Caco-2 (cell line): ENCODE data around the gene CD300A. TPM values are rescaled to one million over a fixed set of nuclear protein-coding genes. Genes with fewer than 3 reads are reported as not detected.

Source experiments
- BruUV-seq: library from RNA; stranded (reverse); fragments of 400-500 nt; replicated peaks from 2 replicates; lab custom pipeline; 2021; lab: Mats Ljungman, UMichigan
- CTCF ChIA-PET: fragments of 300-600 bp; sonication (Branson Sonifier 250); formaldehyde crosslinking; loops from one replicate; lab custom pipeline; 2022; ENCODE audit warnings: antibody characterized with exemption; lab: Charles Lee
- POLR2A ChIA-PET: fragments of 300-600 bp; sonication (Branson Sonifier 250); formaldehyde crosslinking; loops from one replicate; lab custom pipeline; 2022; ENCODE audit warnings: antibody characterized with exemption; lab: Charles Lee
- DNase-seq, 2 experiments: peaks; one replicate each; pipeline versions ENCODE4 v3.0.0 to v3.0.0-alpha.2; 2020 to 2022
- H3K27me3 ChIP-seq: replicated peaks from 2 replicates; pipeline ENCODE4 v1.6.0; 2011; ENCODE audit warnings: low read length; ENCODE audit not compliant: control insufficient read depth, insufficient read depth
- H3K36me3 ChIP-seq: 2 replicates; pipeline ENCODE4 v1.5.1; 2011; ENCODE audit warnings: low read length; ENCODE audit not compliant: control insufficient read depth, insufficient read depth
- H3K4me1 ChIP-seq: fragments of 250-450 bp; sonication (Bioruptor Pico); 2 replicates; pipeline ENCODE4 v1.5.1; 2020; ENCODE audit warnings: mild to moderate bottlenecking
- H3K4me3 ChIP-seq: 2 replicates; pipeline ENCODE4 v1.5.1; 2011; ENCODE audit warnings: low read depth, mild to moderate bottlenecking, control low read depth, low read length
- H3K9me3 ChIP-seq: fragments of 250-450 bp; sonication (Bioruptor Pico); 2 replicates; pipeline ENCODE4 v1.5.1; 2020; ENCODE audit warnings: mild to moderate bottlenecking, moderate library complexity
- H3K27ac Mint-ChIP-seq: one replicate; pipeline ENCODE4 v1.8.0; 2022; ENCODE audit warnings: mixed read lengths; ENCODE audit not compliant: unreplicated experiment
- H3K27me3 Mint-ChIP-seq: one replicate; pipeline ENCODE4 v1.8.0; 2022; ENCODE audit warnings: mixed read lengths; ENCODE audit not compliant: insufficient read depth, unreplicated experiment
- H3K36me3 Mint-ChIP-seq: one replicate; pipeline ENCODE4 v1.8.0; 2022; ENCODE audit warnings: mild to moderate bottlenecking, mixed read lengths; ENCODE audit not compliant: insufficient read depth, unreplicated experiment
- H3K4me1 Mint-ChIP-seq: one replicate; pipeline ENCODE4 v1.8.0; 2022; ENCODE audit warnings: low read depth, mixed read lengths; ENCODE audit not compliant: unreplicated experiment
- H3K4me3 Mint-ChIP-seq: one replicate; pipeline ENCODE4 v1.8.0; 2022; ENCODE audit warnings: mild to moderate bottlenecking, moderate library complexity, mixed read lengths; ENCODE audit not compliant: unreplicated experiment
- H3K9me3 Mint-ChIP-seq: one replicate; pipeline ENCODE4 v1.8.0; 2022; ENCODE audit warnings: mixed read lengths; ENCODE audit not compliant: unreplicated experiment
- intact Hi-C: fragments of 100-400 bp; cut with micrococcal nuclease; formaldehyde crosslinking; loops from one replicate; pipeline ENCODE4 v1.10.0; 2022; ENCODE audit not compliant: unreplicated experiment
- total RNA-seq: library from RNA; stranded (reverse); gene quantifications from 2 replicates; pipeline ENCODE4 v1.2.3, GENCODE V29; 2022
- TF ChIP-seq, protein P1 (sequence below), 2 experiments: fragments of 200-600 bp in 1 of 2; IDR thresholded peaks; 1 replicate in 1 of 2; 2 replicates in 1 of 2; pipeline versions ENCODE4 v1.5.1 to v1.8.0; 2011 to 2022; ENCODE audit warnings: antibody characterized with exemption in 1 of 2, control low read depth in 1 of 2, inconsistent platforms in 1 of 2, low read depth in 1 of 2, low read length in 1 of 2, mild to moderate bottlenecking in 1 of 2, moderate library complexity in 1 of 2; ENCODE audit not compliant: insufficient read depth in 1 of 2, severe bottlenecking in 1 of 2, unreplicated experiment in 1 of 2

CD300A gene
- total RNA-seq, 1 experiment from 2014 or later: not detected

DNA sequence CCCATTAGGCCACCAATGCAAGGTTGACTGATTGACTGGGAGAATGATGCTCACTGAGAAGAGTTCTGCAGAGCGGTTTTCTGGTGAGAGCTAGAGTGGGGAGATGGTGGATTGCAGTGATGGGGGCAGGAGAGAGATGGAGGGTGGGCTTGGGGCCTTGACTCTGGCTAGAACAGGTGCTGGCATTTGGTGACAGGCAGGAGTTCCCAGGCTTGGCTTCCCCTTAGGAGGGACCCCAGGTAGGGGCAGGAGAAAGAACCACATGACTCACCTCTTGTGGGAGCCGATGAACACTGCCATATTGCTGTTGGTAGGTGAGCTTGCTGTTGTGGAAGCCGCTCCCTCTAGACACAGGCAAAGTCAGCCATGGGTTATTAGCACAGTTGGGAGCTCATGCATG is 56.9 kb downstream of the CD300A start:
- Mint-ChIP-seq H3K27ac (no peak overlapping the region), H3K4me1 (no peaks in the 10 kb centered on the region), H3K36me3 (no peaks in the 10 kb centered on the region), H3K9me3 (peaks cover 15% of the 10 kb centered on the region), H3K4me3 (no peak overlapping the region), H3K27me3 (peaks cover 22% of the 10 kb centered on the region)
- DNase-seq: no peak
- Histone ChIP-seq H3K36me3 (no peaks in the 10 kb centered on the region), H3K9me3 (peaks cover 8% of the 10 kb centered on the region; the same call in 1 of the 2 replicates), H3K27me3 (peaks cover 1% of the 10 kb centered on the region; the same call in 1 of the 2 replicates), H3K4me1 (no peaks in the 10 kb centered on the region), H3K4me3 (no peak overlapping the region)
- ChIA-PET POLR2A (no interaction called here), CTCF (no interaction called here)
- no TSS peak for BruUV-seq
- TF ChIP-seq, protein P1, sequence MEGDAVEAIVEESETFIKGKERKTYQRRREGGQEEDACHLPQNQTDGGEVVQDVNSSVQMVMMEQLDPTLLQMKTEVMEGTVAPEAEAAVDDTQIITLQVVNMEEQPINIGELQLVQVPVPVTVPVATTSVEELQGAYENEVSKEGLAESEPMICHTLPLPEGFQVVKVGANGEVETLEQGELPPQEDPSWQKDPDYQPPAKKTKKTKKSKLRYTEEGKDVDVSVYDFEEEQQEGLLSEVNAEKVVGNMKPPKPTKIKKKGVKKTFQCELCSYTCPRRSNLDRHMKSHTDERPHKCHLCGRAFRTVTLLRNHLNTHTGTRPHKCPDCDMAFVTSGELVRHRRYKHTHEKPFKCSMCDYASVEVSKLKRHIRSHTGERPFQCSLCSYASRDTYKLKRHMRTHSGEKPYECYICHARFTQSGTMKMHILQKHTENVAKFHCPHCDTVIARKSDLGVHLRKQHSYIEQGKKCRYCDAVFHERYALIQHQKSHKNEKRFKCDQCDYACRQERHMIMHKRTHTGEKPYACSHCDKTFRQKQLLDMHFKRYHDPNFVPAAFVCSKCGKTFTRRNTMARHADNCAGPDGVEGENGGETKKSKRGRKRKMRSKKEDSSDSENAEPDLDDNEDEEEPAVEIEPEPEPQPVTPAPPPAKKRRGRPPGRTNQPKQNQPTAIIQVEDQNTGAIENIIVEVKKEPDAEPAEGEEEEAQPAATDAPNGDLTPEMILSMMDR (IDR thresholded peaks at IDR 0.05; ENCODE audit: insufficient read depth in 1 of 2, low read depth in 1 of 2, low read length in 1 of 2, severe bottlenecking in 1 of 2, unreplicated experiment in 1 of 2): no peak
- intact Hi-C loops: no loop called here

DNA sequence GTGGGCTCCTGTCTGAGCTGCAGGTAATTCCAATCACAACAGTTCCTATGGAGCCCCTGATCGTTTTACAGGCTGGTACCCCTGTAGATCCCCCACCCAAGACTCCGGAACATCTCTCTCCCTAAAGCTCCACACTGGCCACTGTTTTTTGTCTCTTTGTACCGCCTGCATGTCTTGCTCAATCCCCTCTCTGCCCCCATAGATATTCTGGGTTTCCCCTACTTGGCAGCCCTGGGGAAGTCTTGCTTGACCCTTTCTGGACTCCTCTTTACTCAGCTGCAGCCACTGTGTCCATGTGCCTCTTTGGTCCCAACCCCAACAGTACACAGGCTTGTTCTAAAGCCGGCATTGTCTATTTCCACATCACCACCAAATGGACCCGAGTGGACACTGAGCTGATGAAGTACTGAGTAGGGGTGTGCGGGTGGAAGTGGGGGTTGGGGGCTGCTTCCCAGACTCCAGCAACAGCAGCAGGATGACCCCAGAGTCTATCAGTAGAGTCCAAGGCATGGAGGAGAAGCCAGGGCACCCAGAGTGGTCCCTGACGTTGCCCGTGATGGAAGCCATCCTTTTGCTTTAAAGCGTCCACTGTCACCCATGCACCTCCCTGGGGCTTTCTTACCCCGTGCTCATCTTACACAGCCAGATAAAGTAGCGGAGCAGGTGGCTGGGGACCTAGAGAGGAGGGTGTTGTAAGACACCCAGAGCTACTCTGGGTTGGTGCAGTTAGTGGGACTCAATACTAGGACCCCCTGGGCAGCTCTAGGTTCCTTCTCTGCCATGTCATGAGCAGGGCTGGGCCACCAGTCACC is 58.4 kb downstream of the CD300A start:
- DNase-seq: no peak
- peaks cover 25% of the 10 kb centered on the region for H3K27me3 Mint-ChIP-seq
- Histone ChIP-seq H3K36me3 (no peaks in the 10 kb centered on the region), H3K4me1 (no peaks in the 10 kb centered on the region), H3K9me3 (no peaks in the 10 kb centered on the region), H3K4me3 (no peak overlapping the region), H3K27me3 (peaks cover 1% of the 10 kb centered on the region; the same call in 1 of the 2 replicates)
- TF ChIP-seq, protein P1 (IDR thresholded peaks at IDR 0.05; ENCODE audit: insufficient read depth in 1 of 2, low read depth in 1 of 2, low read length in 1 of 2, severe bottlenecking in 1 of 2, unreplicated experiment in 1 of 2): no peak
- H3K4me1 Mint-ChIP-seq: no peaks in the 10 kb centered on the region
- BruUV-seq: no TSS peak
- ChIA-PET CTCF (interaction anchor here (0.6 kb wide), 1 partner anchor 68 kb away, joined by 3 read pairs; no protein-coding TSS in a partner anchor), POLR2A (no interaction called here)
- no peaks in the 10 kb centered on the region for H3K9me3 Mint-ChIP-seq
- intact Hi-C loops: no loop called here
- no peaks in the 10 kb centered on the region for H3K36me3 Mint-ChIP-seq
- H3K27ac Mint-ChIP-seq: no peak overlapping the region
- no peak overlapping the region for H3K4me3 Mint-ChIP-seq

DNA sequence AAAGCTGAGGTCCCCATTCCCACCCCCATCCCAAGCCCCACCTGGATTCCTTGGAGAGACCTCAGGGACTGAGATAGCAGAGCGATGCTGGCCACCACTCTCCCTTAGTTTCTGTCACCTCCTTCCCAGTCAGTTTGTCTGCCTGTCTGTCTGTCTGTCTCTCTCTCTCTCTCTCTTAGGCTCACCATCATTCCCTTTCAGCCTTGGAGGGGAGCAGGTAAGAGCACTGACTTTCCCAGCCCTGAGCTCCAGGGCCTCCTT is 59.0 kb downstream of the CD300A start:
- TF ChIP-seq, protein P1 (IDR thresholded peaks at IDR 0.05; ENCODE audit: insufficient read depth in 1 of 2, low read depth in 1 of 2, low read length in 1 of 2, severe bottlenecking in 1 of 2, unreplicated experiment in 1 of 2): no peak
- peaks cover 28% of the 10 kb centered on the region for H3K27me3 Mint-ChIP-seq
- no peak overlapping the region for H3K4me3 Mint-ChIP-seq
- Histone ChIP-seq H3K9me3 (no peaks in the 10 kb centered on the region), H3K27me3 (peaks cover 1% of the 10 kb centered on the region; the same call in 1 of the 2 replicates), H3K4me1 (no peaks in the 10 kb centered on the region), H3K36me3 (no peaks in the 10 kb centered on the region), H3K4me3 (no peak overlapping the region)
- H3K36me3 Mint-ChIP-seq: no peaks in the 10 kb centered on the region
- BruUV-seq: no TSS peak
- DNase-seq: no peak
- H3K4me1 Mint-ChIP-seq: no peaks in the 10 kb centered on the region
- POLR2A ChIA-PET: no interaction called here
- intact Hi-C loops: no loop called here
- CTCF ChIA-PET: interaction anchor here (0.6 kb wide), 1 partner anchor 196 kb away, joined by 3 read pairs; no protein-coding TSS in a partner anchor
- H3K27ac Mint-ChIP-seq: no peak overlapping the region
- no peaks in the 10 kb centered on the region for H3K9me3 Mint-ChIP-seq
